Ovary (tissue), 3 donors: ENCODE results near the gene ELAVL2.

Experiments
- POLR2A ChIP-seq: fragments of 450-650 bp; IDR thresholded peaks from one replicate; pipeline ENCODE4 v1.6.1; 2017; ENCODE audit warnings: antibody characterized with exemption, mild to moderate bottlenecking, moderate library complexity
- TF ChIP-seq, protein P1 (sequence below), 3 donors: fragments of 450-650 bp in 2 of 3; fragments of 200-600 bp in 1 of 3; IDR thresholded peaks; one replicate each; pipeline versions ENCODE4 v1.5.1 to v1.8.0; 2016 to 2022; ENCODE audit warnings: antibody characterized with exemption in 3 of 3, mild to moderate bottlenecking in 1 of 3
- donor health status: DM: no; HTN: no; CAD: no.

DNA sequence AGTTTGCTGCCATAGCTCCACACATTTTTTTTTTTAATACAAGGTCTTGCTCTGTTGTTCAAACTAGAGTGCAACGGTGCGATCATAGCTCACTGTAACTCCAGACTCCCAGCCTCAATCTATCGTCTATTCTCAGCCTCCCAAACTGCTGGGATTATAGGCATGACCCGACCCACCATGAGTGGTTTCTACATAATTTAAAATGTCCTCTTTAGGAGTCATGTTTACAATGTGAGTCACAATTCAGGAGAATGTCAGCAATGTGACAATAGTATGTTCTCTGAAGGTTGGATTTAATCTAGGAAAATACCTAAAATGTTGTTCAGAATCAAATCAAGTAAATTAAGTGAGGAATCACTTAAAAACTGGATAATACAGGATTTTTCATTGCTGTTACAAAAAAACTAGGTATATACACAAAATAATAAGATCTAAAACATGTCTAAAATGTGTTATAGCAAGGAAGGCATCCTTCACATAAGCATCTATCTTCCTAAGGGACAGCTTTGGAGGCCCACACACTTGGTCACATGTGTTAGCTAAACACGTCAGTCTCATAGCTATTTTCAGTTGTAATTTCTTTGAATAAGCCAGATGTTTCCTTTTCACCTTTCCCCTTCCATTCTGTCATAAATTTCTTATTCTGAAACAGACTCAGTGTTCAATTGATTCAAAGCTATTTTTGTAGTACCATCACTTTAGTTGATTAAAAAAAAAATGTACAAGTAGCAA lies 30.0 kb upstream of the ELAVL2 start:
- TF ChIP-seq, protein P1, sequence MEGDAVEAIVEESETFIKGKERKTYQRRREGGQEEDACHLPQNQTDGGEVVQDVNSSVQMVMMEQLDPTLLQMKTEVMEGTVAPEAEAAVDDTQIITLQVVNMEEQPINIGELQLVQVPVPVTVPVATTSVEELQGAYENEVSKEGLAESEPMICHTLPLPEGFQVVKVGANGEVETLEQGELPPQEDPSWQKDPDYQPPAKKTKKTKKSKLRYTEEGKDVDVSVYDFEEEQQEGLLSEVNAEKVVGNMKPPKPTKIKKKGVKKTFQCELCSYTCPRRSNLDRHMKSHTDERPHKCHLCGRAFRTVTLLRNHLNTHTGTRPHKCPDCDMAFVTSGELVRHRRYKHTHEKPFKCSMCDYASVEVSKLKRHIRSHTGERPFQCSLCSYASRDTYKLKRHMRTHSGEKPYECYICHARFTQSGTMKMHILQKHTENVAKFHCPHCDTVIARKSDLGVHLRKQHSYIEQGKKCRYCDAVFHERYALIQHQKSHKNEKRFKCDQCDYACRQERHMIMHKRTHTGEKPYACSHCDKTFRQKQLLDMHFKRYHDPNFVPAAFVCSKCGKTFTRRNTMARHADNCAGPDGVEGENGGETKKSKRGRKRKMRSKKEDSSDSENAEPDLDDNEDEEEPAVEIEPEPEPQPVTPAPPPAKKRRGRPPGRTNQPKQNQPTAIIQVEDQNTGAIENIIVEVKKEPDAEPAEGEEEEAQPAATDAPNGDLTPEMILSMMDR (IDR thresholded peaks at IDR 0.05), result no peak
- no peak for TF ChIP-seq POLR2A
